IMR-90 (cell line): ENCODE measurements around the gene NLRP1. TPM values are rescaled to one million over a fixed set of nuclear protein-coding genes. Genes with fewer than 3 reads are reported as not detected.

ENCODE experiments used
- ATAC-seq: fragments of 200-7000 bp; cut with Tn5 transposase; 2 replicates; pipeline ENCODE4 v1.9.1; 2020; ENCODE audit warnings: low read depth, mild to moderate bottlenecking, moderate library complexity
- BruUV-seq: library from RNA; stranded (reverse); fragments of 400-500 nt; replicated peaks from 2 replicates; lab custom pipeline; 2021; lab: Mats Ljungman, UMichigan
- CTCF ChIA-PET: fragments of 300-600 bp; formaldehyde crosslinking; extraction: SDS; loops from one replicate; lab custom pipeline; 2021; ENCODE audit warnings: antibody characterized with exemption; lab: Yijun Ruan, JAX
- POLR2A ChIA-PET: fragments of 300-600 bp; sonication (Branson Sonifier 250); formaldehyde crosslinking; loops from one replicate; lab custom pipeline; 2022; ENCODE audit warnings: antibody characterized with exemption; ENCODE audit not compliant: unreplicated experiment; lab: Charles Lee
- DNase-seq: peaks from one replicate; pipeline ENCODE4 v3.0.0; 2013
- H2AFZ ChIP-seq: replicated peaks from 2 replicates; pipeline ENCODE3; 2013; ENCODE audit warnings: low read length, mild to moderate bottlenecking; ENCODE audit not compliant: poor library complexity
- H2AK5ac ChIP-seq: 2 replicates; pipeline ENCODE4 v1.6.1; 2013; ENCODE audit warnings: low read depth, low read length, inconsistent platforms
- H2AK9ac ChIP-seq: replicated peaks from 2 replicates; pipeline ENCODE3; 2013; ENCODE audit warnings: mild to moderate bottlenecking, low read depth, low read length, moderate library complexity; ENCODE audit not compliant: poor library complexity
- H2BK120ac ChIP-seq: 2 replicates; pipeline ENCODE4 v1.6.1; 2013; ENCODE audit warnings: low read depth, low read length, inconsistent platforms
- H2BK15ac ChIP-seq: 3 replicates; pipeline ENCODE4 v1.6.1; 2013; ENCODE audit warnings: low read depth, low read length, inconsistent platforms
- H2BK20ac ChIP-seq: 2 replicates; pipeline ENCODE4 v1.6.1; 2013; ENCODE audit warnings: low read depth, mild to moderate bottlenecking, inconsistent platforms, low read length, moderate library complexity
- H2BK5ac ChIP-seq: 2 replicates; pipeline ENCODE4 v1.6.1; 2013; ENCODE audit warnings: mild to moderate bottlenecking, low read depth, low read length, inconsistent platforms; ENCODE audit not compliant: poor library complexity, severe bottlenecking
- H3K14ac ChIP-seq: replicated peaks from 2 replicates; pipeline ENCODE4 v1.6.1; 2013; ENCODE audit warnings: low read depth, low read length, inconsistent platforms
- H3K18ac ChIP-seq: 2 replicates; pipeline ENCODE4 v1.6.1; 2013; ENCODE audit warnings: low read depth, low read length, control low read depth
- H3K23ac ChIP-seq: 2 replicates; pipeline ENCODE4 v1.6.1; 2013; ENCODE audit warnings: low read depth, low read length, inconsistent platforms
- H3K27ac ChIP-seq: 2 replicates; pipeline ENCODE4 v1.5.1; 2013; ENCODE audit warnings: mild to moderate bottlenecking, control low read depth, low read length; ENCODE audit not compliant: insufficient read depth
- H3K27me3 ChIP-seq: 2 replicates; pipeline ENCODE4 v1.6.1; 2013; ENCODE audit warnings: low read length; ENCODE audit not compliant: control insufficient read depth, insufficient read depth
- H3K36me3 ChIP-seq: 2 replicates; pipeline ENCODE4 v1.6.1; 2013; ENCODE audit warnings: low read length, mixed read lengths; ENCODE audit not compliant: control insufficient read depth, insufficient read depth
- H3K4ac ChIP-seq: 2 replicates; pipeline ENCODE4 v1.6.1; 2013; ENCODE audit warnings: low read depth, low read length, inconsistent platforms
- H3K4me1 ChIP-seq: 2 replicates; pipeline ENCODE4 v1.6.1; 2013; ENCODE audit warnings: low read length, mixed read lengths; ENCODE audit not compliant: control insufficient read depth, insufficient read depth
- H3K4me2 ChIP-seq: 2 replicates; pipeline ENCODE4 v1.6.1; 2013; ENCODE audit warnings: low read depth, mild to moderate bottlenecking, control low read depth, low read length, moderate library complexity
- H3K4me3 ChIP-seq: 2 replicates; pipeline ENCODE4 v1.5.1; 2013; ENCODE audit warnings: low read depth, mild to moderate bottlenecking, control low read depth, low read length, moderate library complexity; ENCODE audit not compliant: insufficient read depth
- H3K56ac ChIP-seq: 2 replicates; pipeline ENCODE4 v1.6.1; 2013; ENCODE audit warnings: low read length, inconsistent platforms; ENCODE audit not compliant: insufficient read depth; ENCODE audit errors: extremely low read depth
- H3K79me1 ChIP-seq, 2 experiments: 2 replicates each; pipeline ENCODE4 v1.6.1; 2013; ENCODE audit warnings: low read length in 2 of 2, inconsistent platforms in 1 of 2, low read depth in 1 of 2
- H3K9ac ChIP-seq: 2 replicates; pipeline ENCODE4 v1.6.1; 2013; ENCODE audit warnings: low read depth, low read length, control low read depth
- H3K9me1 ChIP-seq: 2 replicates; pipeline ENCODE4 v1.6.1; 2013; ENCODE audit warnings: low read length, inconsistent platforms; ENCODE audit not compliant: insufficient read depth
- H3K9me3 ChIP-seq: 2 replicates; pipeline ENCODE4 v1.6.1; 2013; ENCODE audit warnings: low read length; ENCODE audit not compliant: control insufficient read depth, insufficient read depth
- H4K20me1 ChIP-seq: 2 replicates; pipeline ENCODE4 v1.6.1; 2013; ENCODE audit warnings: low read length, inconsistent platforms; ENCODE audit not compliant: insufficient read depth
- H4K5ac ChIP-seq: 2 replicates; pipeline ENCODE4 v1.6.1; 2013; ENCODE audit warnings: mild to moderate bottlenecking, low read depth, low read length, control low read depth
- H4K8ac ChIP-seq, 2 experiments: 2 replicates each; pipeline ENCODE4 v1.6.1; 2013; ENCODE audit warnings: low read depth in 2 of 2, low read length in 2 of 2, control low read depth in 1 of 2, inconsistent platforms in 1 of 2
- H4K91ac ChIP-seq: 2 replicates; pipeline ENCODE4 v1.6.1; 2013; ENCODE audit warnings: low read depth, low read length, inconsistent platforms; ENCODE audit not compliant: insufficient read depth
- BHLHE40 ChIP-seq: fragments of 150-350 bp; IDR thresholded peaks from 2 replicates; pipeline ENCODE4 v1.6.1; 2016; ENCODE audit warnings: mild to moderate bottlenecking, low read depth, low read length
- CEBPB ChIP-seq: IDR thresholded peaks from 2 replicates; pipeline ENCODE4 v1.6.1; 2012; ENCODE audit warnings: low read depth, low read length, improper control_type of control experiment
- FOS ChIP-seq: fragments of 150-350 bp; IDR thresholded peaks from 2 replicates; pipeline ENCODE4 v1.6.1; 2016; ENCODE audit warnings: low read depth, low read length
- MAFK ChIP-seq: IDR thresholded peaks from 2 replicates; pipeline ENCODE4 v1.6.1; 2012; ENCODE audit warnings: low read depth, low read length, improper control_type of control experiment
- MXI1 ChIP-seq: IDR thresholded peaks from 2 replicates; pipeline ENCODE4 v1.6.1; 2012; ENCODE audit warnings: low read depth, mild to moderate bottlenecking, low read length, moderate library complexity, borderline replicate concordance
- NFE2L2 ChIP-seq: fragments of 150-350 bp; IDR thresholded peaks from 2 replicates; pipeline ENCODE4 v1.6.1; 2016; ENCODE audit warnings: low read depth, mild to moderate bottlenecking, low read length
- POLR2A ChIP-seq: IDR thresholded peaks from 2 replicates; pipeline ENCODE4 v1.6.1; 2012; ENCODE audit warnings: mild to moderate bottlenecking, low read depth, low read length
- RFX5 ChIP-seq: IDR thresholded peaks from 2 replicates; pipeline ENCODE4 v1.8.0; 2012; ENCODE audit warnings: low read depth, mild to moderate bottlenecking, low read length, moderate library complexity
- SMC3 ChIP-seq: fragments of 150-350 bp; IDR thresholded peaks from 2 replicates; pipeline ENCODE4 v1.6.1; 2016; ENCODE audit warnings: low read depth, mild to moderate bottlenecking, antibody characterized with exemption, low read length, moderate library complexity
- WGBS, 2 experiments: methylation state at CpG; one replicate each; pipeline versions ENCODE4 v1.1.5 to v1.1.7; 2013; ENCODE audit warnings: missing lambda C conversion rate in 2 of 2; ENCODE audit not compliant: insufficient read length in 1 of 2; ENCODE audit errors: extremely low coverage in 2 of 2; 5-methylcytosine and 5-hydroxymethylcytosine counted together
- dilution Hi-C: fragments of 300-500 bp; cut with HindIII; formaldehyde crosslinking; loops from one replicate; pipeline ENCODE4 v1.14.3; 2018; ENCODE audit warnings: low sequenced_read_pairs; ENCODE audit not compliant: unreplicated experiment
- in situ Hi-C: fragments of 300-500 bp; cut with MboI; formaldehyde crosslinking; loops from 3 replicates; pipeline ENCODE4 v1.14.3; 2019; ENCODE audit warnings: low sequenced_read_pairs, inconsistent platforms, mixed read lengths
- intact Hi-C: fragments of 100-400 bp; cut with micrococcal nuclease; formaldehyde crosslinking; loops from 2 replicates; pipeline ENCODE4 v1.10.0; 2022
- polyA plus RNA-seq, 3 experiments: library from polyadenylated mRNA; depleted of rRNA; stranded (reverse); fragments of >200 nt; gene quantifications; 2 replicates each; pipeline ENCODE4 v1.2.3, GENCODE V29; 2012; ENCODE audit warnings: low replicate concordance in 1 of 3
- total RNA-seq: library from RNA; depleted of rRNA; stranded (reverse); fragments of >200 nt; gene quantifications from 2 replicates; pipeline ENCODE4 v1.2.3, GENCODE V29; 2012
- TF ChIP-seq, protein P1 (sequence below): conservative IDR thresholded peaks from 2 replicates; pipeline ENCODE4 v1.5.1; 2012; ENCODE audit warnings: mild to moderate bottlenecking, low read depth, low read length, improper control_type of control experiment
- TF ChIP-seq, protein P2 (sequence below): fragments of 150-350 bp; IDR thresholded peaks from 2 replicates; pipeline ENCODE4 v1.6.1; 2016; ENCODE audit warnings: low read depth, mild to moderate bottlenecking, low read length, moderate library complexity, borderline replicate concordance
- TF ChIP-seq, protein P3 (sequence below): fragments of 150-350 bp; IDR thresholded peaks from 2 replicates; pipeline ENCODE4 v1.6.1; 2017; ENCODE audit warnings: mild to moderate bottlenecking, antibody characterized with exemption, low read length, low read depth

The NLRP1 gene
- total and polyA plus RNA-seq, 2 of the 4 experiments (the other 2 are of a cell fraction) = 134 to 340 TPM

DNA sequence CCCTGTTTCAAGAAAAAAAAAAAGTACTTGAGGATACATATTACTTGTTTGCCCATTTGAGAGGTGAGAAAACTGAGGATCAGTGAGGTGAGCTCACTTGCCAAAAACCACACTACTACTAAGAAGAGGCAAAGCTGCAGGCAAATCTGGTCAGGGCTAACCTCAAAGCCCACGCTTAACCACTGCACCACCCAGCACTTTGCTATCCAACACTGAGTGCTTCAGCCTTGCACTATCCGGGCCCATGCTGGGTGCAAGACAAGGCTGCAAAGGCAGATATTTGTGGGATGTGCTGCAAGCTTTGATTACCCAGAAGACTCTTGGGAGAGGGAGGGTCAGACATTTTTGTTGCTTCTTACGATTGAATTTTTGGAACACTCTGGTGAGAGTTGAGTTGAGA is 23.6 kb upstream of the NLRP1 start:
- no peak overlapping the region for H4K5ac ChIP-seq
- H2BK5ac ChIP-seq = no peak overlapping the region
- no peak overlapping the region for H3K9ac ChIP-seq
- TF ChIP-seq MAFK (no peak), MXI1 (no peak), POLR2A (no peak), NFE2L2 (no peak), FOS (no peak), RFX5 (no peak), BHLHE40 (no peak), SMC3 (no peak), CEBPB (no peak)
- TF ChIP-seq, protein P1, sequence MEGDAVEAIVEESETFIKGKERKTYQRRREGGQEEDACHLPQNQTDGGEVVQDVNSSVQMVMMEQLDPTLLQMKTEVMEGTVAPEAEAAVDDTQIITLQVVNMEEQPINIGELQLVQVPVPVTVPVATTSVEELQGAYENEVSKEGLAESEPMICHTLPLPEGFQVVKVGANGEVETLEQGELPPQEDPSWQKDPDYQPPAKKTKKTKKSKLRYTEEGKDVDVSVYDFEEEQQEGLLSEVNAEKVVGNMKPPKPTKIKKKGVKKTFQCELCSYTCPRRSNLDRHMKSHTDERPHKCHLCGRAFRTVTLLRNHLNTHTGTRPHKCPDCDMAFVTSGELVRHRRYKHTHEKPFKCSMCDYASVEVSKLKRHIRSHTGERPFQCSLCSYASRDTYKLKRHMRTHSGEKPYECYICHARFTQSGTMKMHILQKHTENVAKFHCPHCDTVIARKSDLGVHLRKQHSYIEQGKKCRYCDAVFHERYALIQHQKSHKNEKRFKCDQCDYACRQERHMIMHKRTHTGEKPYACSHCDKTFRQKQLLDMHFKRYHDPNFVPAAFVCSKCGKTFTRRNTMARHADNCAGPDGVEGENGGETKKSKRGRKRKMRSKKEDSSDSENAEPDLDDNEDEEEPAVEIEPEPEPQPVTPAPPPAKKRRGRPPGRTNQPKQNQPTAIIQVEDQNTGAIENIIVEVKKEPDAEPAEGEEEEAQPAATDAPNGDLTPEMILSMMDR = no peak
- TF ChIP-seq, protein P2, sequence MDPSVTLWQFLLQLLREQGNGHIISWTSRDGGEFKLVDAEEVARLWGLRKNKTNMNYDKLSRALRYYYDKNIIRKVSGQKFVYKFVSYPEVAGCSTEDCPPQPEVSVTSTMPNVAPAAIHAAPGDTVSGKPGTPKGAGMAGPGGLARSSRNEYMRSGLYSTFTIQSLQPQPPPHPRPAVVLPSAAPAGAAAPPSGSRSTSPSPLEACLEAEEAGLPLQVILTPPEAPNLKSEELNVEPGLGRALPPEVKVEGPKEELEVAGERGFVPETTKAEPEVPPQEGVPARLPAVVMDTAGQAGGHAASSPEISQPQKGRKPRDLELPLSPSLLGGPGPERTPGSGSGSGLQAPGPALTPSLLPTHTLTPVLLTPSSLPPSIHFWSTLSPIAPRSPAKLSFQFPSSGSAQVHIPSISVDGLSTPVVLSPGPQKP = no peak
- TF ChIP-seq, protein P3, sequence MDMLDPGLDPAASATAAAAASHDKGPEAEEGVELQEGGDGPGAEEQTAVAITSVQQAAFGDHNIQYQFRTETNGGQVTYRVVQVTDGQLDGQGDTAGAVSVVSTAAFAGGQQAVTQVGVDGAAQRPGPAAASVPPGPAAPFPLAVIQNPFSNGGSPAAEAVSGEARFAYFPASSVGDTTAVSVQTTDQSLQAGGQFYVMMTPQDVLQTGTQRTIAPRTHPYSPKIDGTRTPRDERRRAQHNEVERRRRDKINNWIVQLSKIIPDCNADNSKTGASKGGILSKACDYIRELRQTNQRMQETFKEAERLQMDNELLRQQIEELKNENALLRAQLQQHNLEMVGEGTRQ = no peak
- CTCF ChIA-PET = no interaction called here
- no TSS peak for BruUV-seq
- no peak for ATAC-seq
- no peaks in the 10 kb centered on the region for H3K79me1 ChIP-seq
- H3K4me3 ChIP-seq = no peak overlapping the region
- H4K8ac ChIP-seq = no peak overlapping the region
- 40% methylated on average over 1 of the region's 3 CpGs; no CpG with 5 or more reads in 1 of the 2 experiments for WGBS, 2 experiments
- no peak overlapping the region for H2BK120ac ChIP-seq
- no peak overlapping the region for H3K56ac ChIP-seq
- no peaks in the 10 kb centered on the region for H3K9me3 ChIP-seq
- no peak overlapping the region for H4K91ac ChIP-seq
- H3K27me3 ChIP-seq = peaks cover 4% of the 10 kb centered on the region
- in situ Hi-C loops = no loop called here
- no peak overlapping the region for H2AFZ ChIP-seq
- H3K4me1 ChIP-seq = no peaks in the 10 kb centered on the region
- H3K4me2 ChIP-seq = no peak overlapping the region
- DNase-seq = no peak
- H3K14ac ChIP-seq = no peak overlapping the region
- H2AK9ac ChIP-seq = no peak overlapping the region
- no peaks in the 10 kb centered on the region for H3K36me3 ChIP-seq
- no peaks in the 10 kb centered on the region for H3K9me1 ChIP-seq
- no peak overlapping the region for H2BK20ac ChIP-seq
- H2AK5ac ChIP-seq = no peak overlapping the region
- H2BK15ac ChIP-seq = no peak overlapping the region
- H3K23ac ChIP-seq = no peak overlapping the region
- dilution Hi-C loops = no loop called here
- no peak overlapping the region for H3K27ac ChIP-seq
- no peak overlapping the region for H3K18ac ChIP-seq
- H4K20me1 ChIP-seq = no peaks in the 10 kb centered on the region
- intact Hi-C loops = no loop called here
- no peak overlapping the region for H3K4ac ChIP-seq
- POLR2A ChIA-PET = no interaction called here
